ENCODE results near the gene MVB12B.

The MVB12B gene

DNA sequence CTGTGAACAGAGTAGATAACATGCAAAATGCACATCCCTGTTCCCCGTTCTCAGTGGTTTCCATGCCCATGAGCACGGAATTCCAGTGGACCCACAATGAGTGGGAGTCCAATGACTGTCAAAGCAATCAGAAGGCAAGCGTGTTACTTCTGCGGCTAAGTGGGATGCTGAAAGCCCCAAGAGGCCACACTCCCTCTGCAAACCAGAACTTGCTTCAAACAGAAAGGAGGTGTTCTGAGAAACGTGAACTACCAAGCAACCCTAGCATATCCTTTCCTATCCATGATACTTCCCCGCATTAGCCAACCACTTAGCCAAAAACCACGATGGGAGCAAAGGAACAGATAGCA is 21.7 kb upstream of the MVB12B start:
- TF ChIP-seq, protein P1, sequence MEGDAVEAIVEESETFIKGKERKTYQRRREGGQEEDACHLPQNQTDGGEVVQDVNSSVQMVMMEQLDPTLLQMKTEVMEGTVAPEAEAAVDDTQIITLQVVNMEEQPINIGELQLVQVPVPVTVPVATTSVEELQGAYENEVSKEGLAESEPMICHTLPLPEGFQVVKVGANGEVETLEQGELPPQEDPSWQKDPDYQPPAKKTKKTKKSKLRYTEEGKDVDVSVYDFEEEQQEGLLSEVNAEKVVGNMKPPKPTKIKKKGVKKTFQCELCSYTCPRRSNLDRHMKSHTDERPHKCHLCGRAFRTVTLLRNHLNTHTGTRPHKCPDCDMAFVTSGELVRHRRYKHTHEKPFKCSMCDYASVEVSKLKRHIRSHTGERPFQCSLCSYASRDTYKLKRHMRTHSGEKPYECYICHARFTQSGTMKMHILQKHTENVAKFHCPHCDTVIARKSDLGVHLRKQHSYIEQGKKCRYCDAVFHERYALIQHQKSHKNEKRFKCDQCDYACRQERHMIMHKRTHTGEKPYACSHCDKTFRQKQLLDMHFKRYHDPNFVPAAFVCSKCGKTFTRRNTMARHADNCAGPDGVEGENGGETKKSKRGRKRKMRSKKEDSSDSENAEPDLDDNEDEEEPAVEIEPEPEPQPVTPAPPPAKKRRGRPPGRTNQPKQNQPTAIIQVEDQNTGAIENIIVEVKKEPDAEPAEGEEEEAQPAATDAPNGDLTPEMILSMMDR (conservative IDR thresholded peaks at IDR 0.05), result no peak
- no peak overlapping the region for H3K27ac ChIP-seq

DNA sequence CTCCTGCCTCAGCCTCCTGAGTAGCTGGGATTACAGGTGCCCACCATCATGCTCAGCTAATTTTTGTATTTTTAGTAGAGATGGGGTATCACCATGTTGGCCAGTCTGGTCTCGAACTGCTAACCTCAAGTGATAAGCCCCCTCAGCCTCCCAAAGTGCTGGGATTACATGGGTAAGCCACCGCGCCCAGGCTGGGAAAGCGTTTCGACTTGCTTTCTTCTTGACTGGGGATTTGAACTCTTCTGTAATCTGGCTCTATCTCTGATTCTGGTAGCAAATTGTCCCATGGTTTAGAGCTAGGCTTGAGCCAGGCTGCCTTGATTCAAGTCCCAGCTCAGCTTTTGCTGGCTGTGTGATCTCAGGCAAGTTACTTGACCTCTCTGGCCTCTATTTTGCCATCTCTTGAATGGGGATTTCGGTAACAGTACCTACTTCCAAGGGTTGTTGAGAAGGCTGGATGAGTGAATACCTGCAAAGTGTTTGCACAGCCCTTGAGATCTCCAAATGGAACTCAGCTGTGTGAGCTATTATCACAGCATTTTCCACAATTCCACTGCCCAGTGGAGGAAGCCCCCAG is 20.5 kb upstream of the MVB12B start:
- TF ChIP-seq, protein P1 (conservative IDR thresholded peaks at IDR 0.05), result no peak

DNA sequence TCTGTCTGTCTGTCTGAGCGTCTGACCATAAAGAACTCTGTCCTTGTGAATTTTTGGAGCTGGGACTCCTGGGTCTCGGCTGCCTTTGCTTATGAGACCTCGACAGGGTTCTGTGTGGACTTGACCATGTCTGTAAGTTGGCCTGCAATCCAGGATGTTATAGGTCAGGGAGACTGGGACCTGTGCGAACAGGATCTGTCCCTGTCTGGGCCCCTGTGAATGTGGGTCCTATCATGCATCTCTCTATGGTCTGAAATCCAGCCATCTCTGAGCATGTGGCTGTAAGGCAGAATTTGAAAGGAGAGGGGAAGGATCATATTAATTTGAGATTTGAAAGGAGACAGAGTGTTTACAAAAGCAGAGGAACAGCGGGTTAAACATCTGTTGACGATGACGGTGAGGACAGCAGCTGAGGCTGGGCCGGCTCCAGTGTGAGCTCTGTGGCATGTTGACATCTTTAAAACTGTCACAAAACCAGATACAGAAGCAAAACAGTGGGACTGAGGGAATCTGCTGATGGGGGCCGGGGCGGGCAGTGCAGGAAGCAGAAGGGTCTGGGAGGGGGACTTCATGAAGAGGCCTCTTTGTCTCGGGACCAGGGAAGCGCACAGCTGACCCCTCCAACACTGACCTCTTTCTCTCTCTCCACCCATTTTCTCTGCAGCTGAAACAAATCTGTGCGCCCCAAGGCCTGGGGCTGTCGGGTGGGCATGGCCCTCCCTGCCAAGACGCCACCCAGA is 19.1 kb upstream of the MVB12B start:
- TF ChIP-seq, protein P1 (conservative IDR thresholded peaks at IDR 0.05), result no peak

More for the DNA sequence above, 20.5 kb upstream of the MVB12B start:
- no peak overlapping the region for H3K27ac ChIP-seq

DNA sequence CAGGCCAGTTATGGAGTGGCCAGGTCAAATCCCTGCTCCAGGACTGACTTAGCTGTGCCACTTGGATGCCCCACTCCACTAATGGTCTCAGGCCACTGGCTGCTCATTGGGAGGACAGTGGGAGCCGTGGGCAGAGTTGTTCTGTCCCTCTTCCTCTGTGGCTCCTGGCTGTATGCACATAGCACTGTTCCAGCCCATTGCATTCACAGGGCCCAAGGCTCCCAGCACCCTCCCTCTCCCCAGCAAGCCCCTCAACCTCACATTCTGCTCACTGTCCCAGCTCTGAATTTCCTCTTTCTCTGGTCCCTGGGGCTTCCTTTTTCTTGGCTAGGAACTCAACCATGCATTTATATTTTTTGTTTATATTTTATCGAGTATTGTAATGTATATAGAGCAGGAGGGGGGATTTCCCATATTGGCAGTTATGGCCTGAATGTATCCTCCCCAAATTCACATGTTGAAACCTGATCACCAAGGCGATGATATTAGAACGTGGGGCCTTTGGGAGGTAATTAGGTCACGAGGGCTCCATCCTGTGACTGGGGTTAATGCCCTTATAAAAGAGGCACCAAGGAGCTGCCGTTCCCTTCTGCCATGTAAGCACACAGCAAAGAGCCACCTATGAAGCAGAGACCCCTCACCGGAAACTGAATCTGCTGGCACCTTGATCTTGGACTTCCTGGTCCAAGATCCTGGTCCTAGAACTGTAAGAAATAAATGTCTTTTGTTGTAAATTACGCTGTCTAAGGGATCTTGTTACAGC is 17.0 kb upstream of the MVB12B start:
- TF ChIP-seq, protein P1 (conservative IDR thresholded peaks at IDR 0.05), result no peak

More for the DNA sequence above, 19.1 kb upstream of the MVB12B start:
- H3K27ac ChIP-seq, result no peak overlapping the region

DNA sequence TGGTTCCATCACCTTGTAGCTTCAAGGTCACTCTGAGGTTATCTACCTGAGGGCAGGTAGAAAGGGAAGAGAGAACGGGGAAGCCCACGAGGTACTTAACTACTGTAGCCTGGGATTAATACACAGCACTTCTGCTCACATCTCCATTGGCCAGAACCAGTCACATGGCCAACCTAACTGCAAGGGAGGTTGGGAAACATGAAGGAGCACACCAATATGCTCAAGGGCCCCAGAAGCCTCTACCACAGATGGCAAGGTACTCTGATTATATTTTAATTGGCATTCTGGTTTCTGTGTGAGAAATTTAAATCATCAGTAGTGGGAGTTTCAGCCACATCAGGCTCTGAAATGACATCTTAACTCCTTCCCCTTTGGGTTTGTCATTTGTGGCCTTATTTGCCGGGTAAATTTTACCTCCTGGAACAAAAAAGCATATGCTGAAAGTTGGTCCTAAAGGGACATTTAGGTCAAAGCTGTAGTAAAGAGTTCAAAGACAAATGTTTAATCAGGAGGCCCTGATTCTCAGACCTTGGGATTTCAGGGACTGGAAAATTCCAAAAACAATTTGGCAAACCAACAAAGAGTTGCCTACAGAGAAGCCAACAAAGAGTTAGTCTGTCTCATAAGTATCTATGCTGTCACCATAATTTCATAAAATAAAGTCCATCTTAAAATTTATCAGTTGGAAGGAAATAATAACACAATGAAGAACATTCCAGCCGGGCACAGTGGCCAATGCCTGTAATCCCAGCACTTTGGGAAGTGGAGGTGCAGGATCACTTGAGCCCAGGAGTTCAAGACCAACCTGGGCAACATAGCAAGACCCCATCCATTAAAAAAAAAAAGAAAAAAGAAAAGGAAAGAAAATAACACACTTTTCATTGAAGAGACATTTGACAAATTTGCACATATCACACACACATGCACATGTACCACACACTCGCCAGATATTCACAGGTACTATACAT is 13.8 kb upstream of the MVB12B start:
- no peak overlapping the region for H3K27ac ChIP-seq
- TF ChIP-seq, protein P1 (conservative IDR thresholded peaks at IDR 0.05), result no peak

More for the DNA sequence above, 17.0 kb upstream of the MVB12B start:
- H3K27ac ChIP-seq, result no peak overlapping the region

DNA sequence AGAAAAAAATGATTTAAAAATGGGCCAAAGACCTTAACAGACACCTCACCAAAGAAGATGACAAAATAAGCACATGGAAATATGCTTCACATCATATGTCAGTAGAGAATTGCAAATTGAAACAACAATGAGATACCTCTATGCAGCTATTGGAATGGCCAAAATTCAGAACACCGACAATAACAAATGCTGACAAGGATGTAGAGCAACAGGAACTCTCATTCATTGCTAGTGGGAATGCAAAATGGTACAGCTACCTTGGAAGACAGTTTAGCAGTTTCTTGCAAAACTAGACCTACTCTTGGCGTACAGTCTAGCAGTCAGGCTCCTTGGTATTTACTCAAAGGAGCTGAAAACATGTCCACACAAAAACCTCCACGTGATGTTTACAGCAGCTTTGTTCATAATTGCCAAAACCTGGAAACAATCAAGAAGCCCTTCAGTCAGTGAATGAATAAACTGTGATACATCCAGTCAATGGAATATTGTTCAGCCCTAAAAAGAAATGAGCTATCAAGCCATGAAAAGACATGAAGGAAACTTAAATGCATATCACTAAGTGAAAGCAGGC is 10.5 kb upstream of the MVB12B start:
- TF ChIP-seq, protein P1 (conservative IDR thresholded peaks at IDR 0.05), result no peak
- H3K27ac ChIP-seq, result no peak overlapping the region
